HepG2 (cell line): ENCODE measurements around the gene MEI1.

Source experiments
- ATF1 ChIP-seq: IDR thresholded peaks from 2 replicates; pipeline ENCODE4 v1.6.1; 2016; ENCODE audit warnings: mild to moderate bottlenecking, control low read depth
- CBX5 ChIP-seq: sonication (generic); formaldehyde crosslinking; IDR thresholded peaks from 2 replicates; pipeline ENCODE4 v1.4.0; 2020; ENCODE audit warnings: missing genetic modification reagents, borderline replicate concordance
- FOXP1 ChIP-seq, 2 experiments: fragments of 450-650 bp in 1 of 2; IDR thresholded peaks; 2 replicates each; pipeline ENCODE4 v1.6.1; 2017 to 2018; ENCODE audit warnings: antibody characterized with exemption in 1 of 2
- GTF2F1 ChIP-seq: fragments of 150-350 bp; IDR thresholded peaks from 2 replicates; pipeline ENCODE4 v1.6.1; 2014; ENCODE audit warnings: low read length
- HDAC6 ChIP-seq: fragments of 200-600 bp; sonication (generic); IDR thresholded peaks from 2 replicates; pipeline ENCODE4 v1.7.0; 2017; ENCODE audit warnings: mild to moderate bottlenecking, antibody characterized with exemption, low read length, low read depth
- MYNN ChIP-seq: sonication (generic); formaldehyde crosslinking; IDR thresholded peaks from 2 replicates; pipeline ENCODE4 v1.4.0; 2020; ENCODE audit warnings: mild to moderate bottlenecking, low read depth, missing genetic modification reagents
- SUZ12 ChIP-seq: fragments of 150-350 bp; IDR thresholded peaks from 2 replicates; pipeline ENCODE4 v1.6.1; 2014; ENCODE audit warnings: low read depth, low read length
- ZFX ChIP-seq: sonication (generic); formaldehyde crosslinking; IDR thresholded peaks from 2 replicates; pipeline ENCODE4 v1.4.0; 2020; ENCODE audit warnings: mild to moderate bottlenecking, low read depth, missing genetic modification reagents, moderate library complexity
- ZNF841 ChIP-seq: sonication (generic); formaldehyde crosslinking; IDR thresholded peaks from 2 replicates; pipeline ENCODE4 v1.8.1; 2023; ENCODE audit warnings: missing genetic modification reagents, borderline replicate concordance
- TF ChIP-seq, protein P1 (sequence below): sonication (generic); formaldehyde crosslinking; IDR thresholded peaks from 2 replicates; pipeline ENCODE4 v1.5.0; 2020; ENCODE audit warnings: mild to moderate bottlenecking, missing genetic modification reagents, moderate library complexity

DNA sequence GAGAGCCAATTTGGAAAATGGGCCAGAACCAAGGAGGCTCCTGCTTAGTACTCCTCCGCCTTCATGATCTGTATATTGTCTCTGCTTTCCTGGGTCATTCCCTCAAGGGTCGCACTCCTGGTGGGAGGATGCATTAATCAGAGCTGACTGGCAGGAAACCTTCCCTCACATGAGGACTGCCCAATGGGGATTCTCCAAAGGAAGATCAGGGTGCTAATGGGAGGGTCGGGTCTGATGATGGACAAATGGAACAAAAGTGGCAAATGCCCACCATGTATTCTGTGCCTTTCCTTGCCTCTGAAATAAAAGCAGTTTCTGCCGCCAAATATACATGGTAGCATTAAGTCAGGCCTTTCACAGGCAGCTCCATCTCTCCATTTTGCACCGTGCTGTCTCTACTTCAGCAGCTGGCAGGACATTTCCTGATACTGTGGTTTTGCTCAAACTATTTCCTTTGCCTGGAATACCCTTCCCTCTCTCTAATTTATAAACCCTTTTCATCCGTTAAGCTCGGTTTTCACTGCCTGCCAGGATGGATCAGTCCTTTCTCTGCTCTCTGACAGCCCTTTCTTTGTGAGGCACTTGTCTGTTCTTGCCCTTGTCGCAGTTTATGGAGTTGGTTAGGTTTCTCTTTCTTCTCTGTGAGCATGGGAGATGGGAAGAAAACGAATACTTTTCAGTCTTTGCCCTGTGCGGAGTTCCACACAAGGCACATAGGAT is 147.1 kb downstream of the MEI1 start:
- TF ChIP-seq HDAC6 = no peak
- TF ChIP-seq SUZ12 = no peak
- TF ChIP-seq ZFX (CRISPR knock-in tag) = no peak
- no peak for TF ChIP-seq CBX5
- no peak for TF ChIP-seq MYNN (CRISPR knock-in tag)
- TF ChIP-seq GTF2F1 = no peak
- TF ChIP-seq, protein P1, sequence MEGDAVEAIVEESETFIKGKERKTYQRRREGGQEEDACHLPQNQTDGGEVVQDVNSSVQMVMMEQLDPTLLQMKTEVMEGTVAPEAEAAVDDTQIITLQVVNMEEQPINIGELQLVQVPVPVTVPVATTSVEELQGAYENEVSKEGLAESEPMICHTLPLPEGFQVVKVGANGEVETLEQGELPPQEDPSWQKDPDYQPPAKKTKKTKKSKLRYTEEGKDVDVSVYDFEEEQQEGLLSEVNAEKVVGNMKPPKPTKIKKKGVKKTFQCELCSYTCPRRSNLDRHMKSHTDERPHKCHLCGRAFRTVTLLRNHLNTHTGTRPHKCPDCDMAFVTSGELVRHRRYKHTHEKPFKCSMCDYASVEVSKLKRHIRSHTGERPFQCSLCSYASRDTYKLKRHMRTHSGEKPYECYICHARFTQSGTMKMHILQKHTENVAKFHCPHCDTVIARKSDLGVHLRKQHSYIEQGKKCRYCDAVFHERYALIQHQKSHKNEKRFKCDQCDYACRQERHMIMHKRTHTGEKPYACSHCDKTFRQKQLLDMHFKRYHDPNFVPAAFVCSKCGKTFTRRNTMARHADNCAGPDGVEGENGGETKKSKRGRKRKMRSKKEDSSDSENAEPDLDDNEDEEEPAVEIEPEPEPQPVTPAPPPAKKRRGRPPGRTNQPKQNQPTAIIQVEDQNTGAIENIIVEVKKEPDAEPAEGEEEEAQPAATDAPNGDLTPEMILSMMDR (CRISPR knock-in tag) = no peak
- TF ChIP-seq ATF1 (CRISPR knock-in tag) = no peak
- no peak for TF ChIP-seq ZNF841 (CRISPR knock-in tag)
- TF ChIP-seq FOXP1 (IDR thresholded peaks at IDR 0.05) = no peak
- no peak for TF ChIP-seq FOXP1 (CRISPR knock-in tag; IDR thresholded peaks at IDR 0.05)
